K562 (cell line): ENCODE data around the gene TAS2R5. TPM values are rescaled to one million over a fixed set of nuclear protein-coding genes. Genes with fewer than 3 reads are reported as not detected.

Experiments used
- GTF3C2 ChIP-seq: IDR thresholded peaks from 3 replicates; pipeline ENCODE4 v1.6.1; 2011; ENCODE audit warnings: borderline replicate concordance, mild to moderate bottlenecking, moderate library complexity; ENCODE audit not compliant: insufficient read length; ENCODE audit errors: extremely low read depth
- KDM1A ChIP-seq, 2 experiments: fragments of 450-650 bp; IDR thresholded peaks; 2 replicates each; pipeline ENCODE4 v1.6.1; 2016; ENCODE audit warnings: mild to moderate bottlenecking in 2 of 2
- KDM4B ChIP-seq, 2 experiments: fragments of 450-650 bp in 1 of 2; sonication (generic) in 1 of 2; IDR thresholded peaks; 2 replicates each; pipeline ENCODE4 v1.6.1; 2016 to 2017; ENCODE audit warnings: borderline replicate concordance in 2 of 2, antibody characterized with exemption in 1 of 2, low read depth in 1 of 2, mild to moderate bottlenecking in 1 of 2
- NCOA6 ChIP-seq: fragments of 450-650 bp; IDR thresholded peaks from 2 replicates; pipeline ENCODE4 v1.6.1; 2017; ENCODE audit warnings: mild to moderate bottlenecking
- RCOR1 ChIP-seq, 2 experiments: IDR thresholded peaks; 2 replicates each; pipeline ENCODE4 v1.6.1; 2012; ENCODE audit warnings: low read depth in 2 of 2, low read length in 2 of 2, borderline replicate concordance in 1 of 2, improper control_type of control experiment in 1 of 2
- STAT5A ChIP-seq: IDR thresholded peaks from 2 replicates; pipeline ENCODE4 v1.6.1; 2012; ENCODE audit warnings: low read length, inconsistent platforms, borderline replicate concordance
- TEAD4 ChIP-seq, 2 experiments: sonication (generic) in 1 of 2; formaldehyde crosslinking in 1 of 2; IDR thresholded peaks; 2 replicates each; pipeline versions ENCODE4 v1.6.1 to v1.8.0; 2012 to 2022; ENCODE audit warnings: borderline replicate concordance in 1 of 2, inconsistent platforms in 1 of 2, low read length in 1 of 2, mild to moderate bottlenecking in 1 of 2, missing genetic modification reagents in 1 of 2
- XRCC5 ChIP-seq: fragments of 200-400 bp; formaldehyde crosslinking; IDR thresholded peaks from 2 replicates; pipeline ENCODE4 v1.6.1; 2017; ENCODE audit warnings: low read depth, mild to moderate bottlenecking, low read length
- ZBTB40 ChIP-seq, 2 experiments: fragments of 450-650 bp in 1 of 2; sonication (generic) in 1 of 2; formaldehyde crosslinking in 1 of 2; IDR thresholded peaks; 2 replicates each; pipeline versions ENCODE4 v1.7.1 to v1.9.0; 2016 to 2022; ENCODE audit warnings: inconsistent platforms in 1 of 2, mild to moderate bottlenecking in 1 of 2, missing genetic modification reagents in 1 of 2
- ZNF263 ChIP-seq: sonication (generic); formaldehyde crosslinking; IDR thresholded peaks from 2 replicates; pipeline ENCODE4 v1.8.0; 2022; ENCODE audit warnings: mild to moderate bottlenecking, missing genetic modification reagents, borderline replicate concordance
- polyA plus RNA-seq, 8 experiments: library from polyadenylated mRNA; depleted of rRNA in 4 of 8; stranded (reverse) in 5 of 8; unstranded in 3 of 8; fragments of >200 nt; fragmentation: Nextera tagmentation in 2 of 8; fragmentation: Illumina TruSeq in 1 of 8; extraction: Ambion mirVana in 2 of 8; extraction: Trizol in 1 of 8; gene quantifications; 2 replicates each; pipeline versions ENCODE4 v1.2.1 to v1.2.3, GENCODE V29; 2011 to 2014; ENCODE audit warnings: inconsistent platforms in 1 of 8, missing spikeins in 1 of 8
- total RNA-seq, 7 experiments: library from RNA; depleted of rRNA in 6 of 7; stranded (reverse); fragments of >200 nt in 6 of 7; fragmentation: Illumina TruSeq in 2 of 7; extraction: Trizol in 2 of 7; gene quantifications; 2 replicates each; pipeline versions ENCODE4 v1.2.1 to v1.2.3, GENCODE V29; 2011 to 2021; ENCODE audit warnings: low replicate concordance in 1 of 7

The TAS2R5 gene
- total and polyA plus RNA-seq, 9 of the 15 experiments (the other 6 are each of a cell fraction or from before 2014, with no cell fraction given): 0.35 to 4.5 (median 1.4) TPM

- TF ChIP-seq ZBTB40 (IDR thresholded peaks at IDR 0.05) (no peak), ZBTB40 (CRISPR knock-in tag; IDR thresholded peaks at IDR 0.05) (no peak), TEAD4 (IDR thresholded peaks at IDR 0.05; ENCODE audit: low read length) (peak; percentile 83), TEAD4 (CRISPR knock-in tag; IDR thresholded peaks at IDR 0.05; ENCODE audit: borderline replicate concordance) (no peak), RCOR1 (IDR thresholded peaks at IDR 0.05; ENCODE audit: borderline replicate concordance in 1 of 2, low read depth in 2 of 2, low read length in 2 of 2) (peak in 1 of 2 experiments; percentile 31; a peak in 1 of 4 replicates), STAT5A (peak; percentile 59), XRCC5 (no peak), ZNF263 (peak; percentile 90), KDM4B (IDR thresholded peaks at IDR 0.05; ENCODE audit: borderline replicate concordance in 2 of 2, low read depth in 1 of 2) (no peak), NCOA6 (no peak; the same call in 1 of the 2 replicates), GTF3C2 (no peak), KDM1A (IDR thresholded peaks at IDR 0.05) (peak in 1 of 2 experiments; percentile 28; a peak in 1 of 4 replicates)
Measured at GRCh38 chr7:141838581-141838980, 48.6 kb downstream of the TAS2R5 start (continued).
